Chondrocyte (in vitro differentiated cells): ENCODE results near the gene DPYD. TPM values are rescaled to one million over a fixed set of nuclear protein-coding genes. Genes with fewer than 3 reads are reported as not detected.

Experiments used
- DNase-seq: peaks from one replicate; pipeline ENCODE4 v3.0.0; 2021; ENCODE audit warnings: mixed read lengths, low spot score
- H3K27ac Mint-ChIP-seq: one replicate; pipeline ENCODE4 v1.8.0; 2021; ENCODE audit warnings: mild to moderate bottlenecking, moderate library complexity, mixed read lengths; ENCODE audit not compliant: unreplicated experiment
- H3K27me3 Mint-ChIP-seq: 2 replicates; pipeline ENCODE4 v1.8.0; 2021; ENCODE audit warnings: low read depth, mixed read lengths
- H3K36me3 Mint-ChIP-seq: 2 replicates; pipeline ENCODE4 v1.8.0; 2021; ENCODE audit warnings: low read depth, mixed read lengths
- H3K4me1 Mint-ChIP-seq: 2 replicates; pipeline ENCODE4 v1.8.0; 2021; ENCODE audit warnings: low read depth, mild to moderate bottlenecking, mixed read lengths
- H3K4me3 Mint-ChIP-seq: one replicate; pipeline ENCODE4 v1.8.0; 2021; ENCODE audit warnings: mild to moderate bottlenecking, moderate library complexity, mixed read lengths; ENCODE audit not compliant: unreplicated experiment
- H3K9me3 Mint-ChIP-seq: 2 replicates; pipeline ENCODE4 v1.8.0; 2021; ENCODE audit warnings: low read depth, mixed read lengths
- total RNA-seq: library from RNA; stranded (reverse); gene quantifications from 3 replicates; pipeline ENCODE4 v1.2.1, GENCODE V29; 2021
- TF ChIP-seq, protein P1 (sequence below): fragments of 200-600 bp; sonication (generic); IDR thresholded peaks from 2 replicates; pipeline ENCODE4 v1.5.0; 2021; ENCODE audit warnings: antibody characterized with exemption, mild to moderate bottlenecking, moderate library complexity

The DPYD gene
- total RNA-seq, 1 donor from 2014 or later, result 5.3 TPM

DNA sequence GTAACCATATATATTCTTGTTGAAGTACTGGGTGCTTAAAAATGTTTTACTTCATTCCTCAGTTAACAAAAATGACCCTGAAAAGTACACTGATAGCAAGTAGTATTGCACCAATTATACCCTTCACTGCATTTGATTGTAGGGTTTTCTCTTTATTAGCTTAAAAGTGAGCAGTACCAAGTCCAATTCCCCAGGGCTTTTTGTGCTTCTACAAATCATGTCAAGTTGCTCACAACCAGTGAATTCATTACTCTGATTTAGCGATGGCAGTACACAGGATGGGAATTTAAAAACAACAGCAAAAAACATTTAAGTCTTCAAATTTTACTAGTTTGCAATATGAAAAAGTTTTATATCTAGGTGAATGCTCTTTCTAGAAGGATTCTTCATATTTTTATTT lies 762.8 kb downstream of the DPYD start:
- no peak overlapping the region for H3K27ac Mint-ChIP-seq
- no peaks in the 10 kb centered on the region for H3K27me3 Mint-ChIP-seq
- TF ChIP-seq, protein P1, sequence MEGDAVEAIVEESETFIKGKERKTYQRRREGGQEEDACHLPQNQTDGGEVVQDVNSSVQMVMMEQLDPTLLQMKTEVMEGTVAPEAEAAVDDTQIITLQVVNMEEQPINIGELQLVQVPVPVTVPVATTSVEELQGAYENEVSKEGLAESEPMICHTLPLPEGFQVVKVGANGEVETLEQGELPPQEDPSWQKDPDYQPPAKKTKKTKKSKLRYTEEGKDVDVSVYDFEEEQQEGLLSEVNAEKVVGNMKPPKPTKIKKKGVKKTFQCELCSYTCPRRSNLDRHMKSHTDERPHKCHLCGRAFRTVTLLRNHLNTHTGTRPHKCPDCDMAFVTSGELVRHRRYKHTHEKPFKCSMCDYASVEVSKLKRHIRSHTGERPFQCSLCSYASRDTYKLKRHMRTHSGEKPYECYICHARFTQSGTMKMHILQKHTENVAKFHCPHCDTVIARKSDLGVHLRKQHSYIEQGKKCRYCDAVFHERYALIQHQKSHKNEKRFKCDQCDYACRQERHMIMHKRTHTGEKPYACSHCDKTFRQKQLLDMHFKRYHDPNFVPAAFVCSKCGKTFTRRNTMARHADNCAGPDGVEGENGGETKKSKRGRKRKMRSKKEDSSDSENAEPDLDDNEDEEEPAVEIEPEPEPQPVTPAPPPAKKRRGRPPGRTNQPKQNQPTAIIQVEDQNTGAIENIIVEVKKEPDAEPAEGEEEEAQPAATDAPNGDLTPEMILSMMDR, result no peak
- H3K36me3 Mint-ChIP-seq, result peaks cover 4% of the 10 kb centered on the region
- peaks cover 7% of the 10 kb centered on the region for H3K4me1 Mint-ChIP-seq
- no peak overlapping the region for H3K4me3 Mint-ChIP-seq
- H3K9me3 Mint-ChIP-seq, result peaks cover 2% of the 10 kb centered on the region
- DNase-seq, result no peak

DNA sequence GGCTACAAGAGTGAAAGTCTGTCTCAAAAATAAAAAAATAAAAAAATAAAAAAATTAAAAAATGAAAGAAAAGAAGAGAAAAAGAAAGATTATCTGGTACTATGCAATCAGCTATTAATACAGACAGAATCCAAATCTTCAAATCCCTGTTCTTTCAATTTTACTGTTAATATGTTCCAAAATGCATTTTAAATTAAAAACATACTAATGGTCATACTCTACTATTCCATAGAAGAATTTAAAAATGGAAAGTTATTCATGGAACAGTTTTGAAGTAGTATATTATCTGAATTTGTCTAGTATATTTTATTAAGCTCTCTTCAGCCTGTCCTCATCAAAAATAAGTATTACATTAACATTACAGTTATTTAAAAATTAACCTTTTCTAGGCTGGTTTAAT lies 769.2 kb downstream of the DPYD start:
- Mint-ChIP-seq H3K27ac (no peak overlapping the region), H3K4me1 (no peaks in the 10 kb centered on the region), H3K9me3 (peaks cover 2% of the 10 kb centered on the region), H3K27me3 (no peaks in the 10 kb centered on the region), H3K4me3 (no peak overlapping the region), H3K36me3 (peaks cover 4% of the 10 kb centered on the region)
- DNase-seq, result no peak
- TF ChIP-seq, protein P1, result no peak

DNA sequence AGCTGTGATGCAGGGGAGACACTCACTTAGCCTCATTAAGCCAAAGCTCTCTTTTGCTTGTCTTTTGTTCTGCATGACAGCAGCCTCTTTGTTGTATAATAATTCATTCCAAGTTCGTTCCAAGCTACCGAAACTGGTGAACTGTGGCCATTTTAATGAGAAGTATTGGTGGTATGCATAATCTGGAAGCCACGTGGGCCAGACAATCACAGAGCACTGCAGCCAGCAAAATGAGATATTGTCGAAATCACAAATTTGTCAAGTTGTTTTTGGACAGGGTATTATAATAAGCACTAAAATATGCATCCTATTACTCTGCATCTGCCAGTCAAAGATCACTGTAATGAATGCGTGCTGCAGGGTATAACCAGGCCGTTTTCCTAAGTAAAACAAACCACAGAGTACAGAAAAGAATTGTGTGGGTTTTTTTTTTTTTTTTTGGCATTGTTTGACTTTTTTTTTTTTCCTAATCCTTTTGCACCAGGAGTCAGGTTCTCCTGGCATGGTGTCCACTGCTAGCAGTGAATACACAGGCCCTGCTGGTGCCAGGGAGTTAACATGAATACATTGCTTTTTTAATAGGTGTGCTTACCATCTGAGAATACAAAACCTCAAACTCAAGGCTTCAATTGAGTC lies 775.4 kb downstream of the DPYD start:
- Mint-ChIP-seq H3K27ac (peak overlapping the region; percentile 49), H3K4me1 (peaks cover 40% of the 10 kb centered on the region), H3K36me3 (no peaks in the 10 kb centered on the region), H3K4me3 (no peak overlapping the region), H3K27me3 (no peaks in the 10 kb centered on the region), H3K9me3 (no peaks in the 10 kb centered on the region)
- no peak for DNase-seq
- TF ChIP-seq, protein P1, result no peak

DNA sequence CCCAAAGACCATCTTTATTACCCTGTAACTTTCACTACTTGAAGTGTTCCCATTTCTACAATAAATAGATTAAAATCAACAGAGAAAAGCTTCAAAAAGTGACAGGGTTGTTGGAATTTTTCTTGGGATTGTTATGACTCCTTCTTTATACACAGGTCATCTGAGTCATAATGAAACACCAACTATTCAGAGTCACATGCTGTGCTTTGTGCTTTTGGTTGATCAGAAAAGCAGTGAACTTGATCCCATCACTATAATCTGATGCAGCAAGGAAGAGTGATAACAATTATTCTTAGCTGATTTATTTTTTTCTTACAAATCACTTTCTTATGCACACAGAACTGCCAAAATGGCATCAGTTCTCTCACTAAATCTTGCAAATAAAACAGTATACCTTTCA lies 776.3 kb downstream of the DPYD start:
- DNase-seq, result no peak
- TF ChIP-seq, protein P1, result no peak
- Mint-ChIP-seq H3K4me1 (peaks cover 42% of the 10 kb centered on the region), H3K4me3 (no peak overlapping the region), H3K9me3 (no peaks in the 10 kb centered on the region), H3K27ac (peak overlapping the region; percentile 38), H3K36me3 (no peaks in the 10 kb centered on the region), H3K27me3 (no peaks in the 10 kb centered on the region)

DNA sequence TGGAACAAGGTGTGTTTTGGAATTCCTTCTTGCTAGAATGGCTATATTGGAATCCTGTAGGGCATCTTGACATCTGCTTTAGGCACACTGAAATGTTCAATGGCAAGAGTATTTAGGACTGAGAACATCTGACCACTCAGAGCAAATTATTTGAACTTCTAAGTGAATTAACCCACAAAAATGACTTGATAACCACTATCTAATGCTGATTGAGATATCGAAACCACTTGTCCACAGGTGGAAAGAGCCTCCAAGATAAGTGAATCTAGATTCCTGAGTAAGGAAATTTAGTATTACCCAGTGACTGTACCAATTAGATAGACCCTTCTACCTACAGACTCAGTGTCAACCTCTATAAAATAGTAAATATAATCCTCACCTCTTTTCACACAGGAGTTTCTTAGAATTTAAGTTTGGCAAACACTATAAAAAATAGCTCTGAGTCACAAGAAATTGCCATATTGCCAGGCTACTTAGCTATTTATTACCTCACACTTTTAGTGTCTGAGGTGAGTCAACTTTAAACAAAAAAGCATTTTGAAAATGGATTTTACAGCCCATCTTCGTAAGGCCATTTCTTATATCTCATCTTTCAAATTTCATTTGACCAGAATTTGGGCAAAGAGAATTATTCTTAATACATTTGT lies 777.5 kb downstream of the DPYD start:
- TF ChIP-seq, protein P1, result no peak
- DNase-seq, result no peak
- no peaks in the 10 kb centered on the region for H3K9me3 Mint-ChIP-seq
- peaks cover 51% of the 10 kb centered on the region for H3K4me1 Mint-ChIP-seq
- no peaks in the 10 kb centered on the region for H3K27me3 Mint-ChIP-seq
- H3K36me3 Mint-ChIP-seq, result no peaks in the 10 kb centered on the region
- H3K4me3 Mint-ChIP-seq, result no peak overlapping the region
- no peak overlapping the region for H3K27ac Mint-ChIP-seq
